WTC11 (cell line): ENCODE data around the gene ITPKA. TPM values are rescaled to one million over a fixed set of nuclear protein-coding genes. Genes with fewer than 3 reads are reported as not detected.

Source experiments
- ARID4B ChIP-seq: sonication (generic); formaldehyde crosslinking; IDR thresholded peaks from 2 replicates; pipeline ENCODE4 v1.8.0; 2023; ENCODE audit warnings: missing genetic modification reagents, mild to moderate bottlenecking, borderline replicate concordance
- E2F4 ChIP-seq: sonication (generic); formaldehyde crosslinking; IDR thresholded peaks from 2 replicates; pipeline ENCODE4 v1.8.1; 2022; ENCODE audit warnings: low read depth, mild to moderate bottlenecking, moderate library complexity, missing genetic modification reagents, borderline replicate concordance
- JAZF1 ChIP-seq: fragments of 250-450 bp; sonication (Bioruptor Pico); IDR thresholded peaks from 2 replicates; pipeline ENCODE4 v1.9.0; 2021; ENCODE audit warnings: moderate library complexity, mild to moderate bottlenecking, inconsistent platforms
- KAT7 ChIP-seq: sonication (generic); formaldehyde crosslinking; IDR thresholded peaks from 2 replicates; pipeline ENCODE4 v1.8.1; 2023; ENCODE audit warnings: missing genetic modification reagents, mild to moderate bottlenecking, borderline replicate concordance
- MYBL2 ChIP-seq: sonication (generic); formaldehyde crosslinking; IDR thresholded peaks from 2 replicates; pipeline ENCODE4 v1.8.1; 2023; ENCODE audit warnings: mild to moderate bottlenecking, moderate library complexity, missing genetic modification reagents
- NFYB ChIP-seq: sonication (generic); formaldehyde crosslinking; conservative IDR thresholded peaks from 2 replicates; pipeline ENCODE4 v1.8.0; 2022; ENCODE audit warnings: low read depth, missing genetic modification reagents
- SMAD4 ChIP-seq: sonication (generic); formaldehyde crosslinking; IDR thresholded peaks from 2 replicates; pipeline ENCODE4 v1.8.0; 2022; ENCODE audit warnings: mild to moderate bottlenecking, missing genetic modification reagents
- SOX15 ChIP-seq: fragments of 250-450 bp; sonication (Bioruptor Pico); IDR thresholded peaks from 2 replicates; pipeline ENCODE4 v1.9.0; 2021; ENCODE audit warnings: mild to moderate bottlenecking
- ZNF425 ChIP-seq: fragments of 250-450 bp; sonication (Bioruptor Pico); conservative IDR thresholded peaks from 2 replicates; pipeline ENCODE4 v1.9.0; 2021; ENCODE audit warnings: mild to moderate bottlenecking
- total RNA-seq: library from RNA; stranded (reverse); gene quantifications from 3 replicates; pipeline ENCODE4 v1.2.3, GENCODE V29; 2021
- TF ChIP-seq, protein P1 (sequence below): sonication (generic); formaldehyde crosslinking; IDR thresholded peaks from 2 replicates; pipeline ENCODE4 v1.8.0; 2022; ENCODE audit warnings: mild to moderate bottlenecking, missing genetic modification reagents
- TF ChIP-seq, protein P2 (sequence below): sonication (generic); formaldehyde crosslinking; conservative IDR thresholded peaks from 2 replicates; pipeline ENCODE4 v1.8.1; 2022; ENCODE audit warnings: mild to moderate bottlenecking, missing genetic modification reagents
- TF ChIP-seq, protein P3 (sequence below): sonication (generic); formaldehyde crosslinking; IDR thresholded peaks from 2 replicates; pipeline ENCODE4 v1.8.1; 2023; ENCODE audit warnings: mild to moderate bottlenecking, missing genetic modification reagents
- TF ChIP-seq, protein P4 (sequence below): fragments of 250-450 bp; sonication (Bioruptor Pico); IDR thresholded peaks from 2 replicates; pipeline ENCODE4 v2.1.2; 2022; ENCODE audit warnings: mild to moderate bottlenecking, moderate library complexity
- TF ChIP-seq, protein P5 (sequence below): sonication (generic); formaldehyde crosslinking; IDR thresholded peaks from 2 replicates; pipeline ENCODE4 v1.8.1; 2023; ENCODE audit warnings: mild to moderate bottlenecking, moderate library complexity, missing genetic modification reagents
- TF ChIP-seq, protein P6 (sequence below): sonication (generic); formaldehyde crosslinking; IDR thresholded peaks from 2 replicates; pipeline ENCODE4 v1.8.1; 2022; ENCODE audit warnings: missing genetic modification reagents, borderline replicate concordance
- TF ChIP-seq, protein P7 (sequence below): sonication (generic); formaldehyde crosslinking; IDR thresholded peaks from 2 replicates; pipeline ENCODE4 v1.8.0; 2022; ENCODE audit warnings: missing genetic modification reagents

The ITPKA gene
- total RNA-seq, 1 experiment from 2014 or later: 1.2 TPM

DNA sequence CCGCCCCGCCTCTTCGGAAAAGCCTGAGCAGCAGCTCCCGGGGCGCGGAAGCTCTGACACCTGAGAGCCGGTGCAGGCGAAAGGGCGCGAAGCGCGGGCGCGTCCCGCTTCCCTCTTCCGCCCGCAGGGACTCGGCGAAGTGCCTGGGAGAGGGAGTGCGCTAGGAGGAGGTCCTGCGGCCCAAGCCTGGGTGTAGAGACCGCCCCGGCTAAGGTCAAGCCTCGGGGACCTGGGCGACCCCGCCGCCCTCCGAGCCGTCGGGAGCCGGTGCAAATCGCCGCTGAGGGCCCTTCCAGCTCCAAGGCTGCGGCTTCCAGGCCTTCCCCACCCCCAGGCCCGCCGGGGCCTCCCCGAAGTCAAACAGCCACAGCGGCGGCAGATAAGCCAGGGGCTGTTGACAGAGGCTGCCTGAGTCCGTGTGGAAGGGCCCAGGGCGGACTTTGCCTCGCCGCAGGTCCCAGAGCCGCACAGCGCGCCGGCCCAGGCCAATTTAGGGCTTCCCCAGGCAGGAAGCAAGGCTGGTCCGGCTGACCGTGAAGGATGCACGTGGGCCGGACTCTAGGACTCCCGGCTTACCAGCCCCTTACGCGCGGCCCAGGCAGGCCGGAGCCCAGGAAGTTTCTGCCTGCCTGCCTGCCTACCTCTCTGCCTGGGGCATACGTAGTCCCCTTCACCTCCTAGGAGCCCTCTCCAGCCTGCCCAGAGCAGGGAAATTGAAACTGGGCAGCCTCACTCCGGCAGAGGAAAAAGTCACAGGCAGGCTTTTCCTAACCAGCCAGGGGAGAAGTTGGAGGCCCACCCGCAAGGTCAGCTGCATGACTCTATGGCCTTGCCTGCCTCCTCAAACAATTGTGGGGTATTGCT is 2.3 kb downstream of the ITPKA start (continued):
- TF ChIP-seq, protein P1, sequence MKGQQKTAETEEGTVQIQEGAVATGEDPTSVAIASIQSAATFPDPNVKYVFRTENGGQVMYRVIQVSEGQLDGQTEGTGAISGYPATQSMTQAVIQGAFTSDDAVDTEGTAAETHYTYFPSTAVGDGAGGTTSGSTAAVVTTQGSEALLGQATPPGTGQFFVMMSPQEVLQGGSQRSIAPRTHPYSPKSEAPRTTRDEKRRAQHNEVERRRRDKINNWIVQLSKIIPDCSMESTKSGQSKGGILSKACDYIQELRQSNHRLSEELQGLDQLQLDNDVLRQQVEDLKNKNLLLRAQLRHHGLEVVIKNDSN (CRISPR knock-in tag): peak; percentile 16; the same call in 1 of the 2 replicates
- TF ChIP-seq, protein P2, sequence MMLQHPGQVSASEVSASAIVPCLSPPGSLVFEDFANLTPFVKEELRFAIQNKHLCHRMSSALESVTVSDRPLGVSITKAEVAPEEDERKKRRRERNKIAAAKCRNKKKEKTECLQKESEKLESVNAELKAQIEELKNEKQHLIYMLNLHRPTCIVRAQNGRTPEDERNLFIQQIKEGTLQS (CRISPR knock-in tag): no peak
- TF ChIP-seq E2F4 (CRISPR knock-in tag): no peak
- TF ChIP-seq, protein P3, sequence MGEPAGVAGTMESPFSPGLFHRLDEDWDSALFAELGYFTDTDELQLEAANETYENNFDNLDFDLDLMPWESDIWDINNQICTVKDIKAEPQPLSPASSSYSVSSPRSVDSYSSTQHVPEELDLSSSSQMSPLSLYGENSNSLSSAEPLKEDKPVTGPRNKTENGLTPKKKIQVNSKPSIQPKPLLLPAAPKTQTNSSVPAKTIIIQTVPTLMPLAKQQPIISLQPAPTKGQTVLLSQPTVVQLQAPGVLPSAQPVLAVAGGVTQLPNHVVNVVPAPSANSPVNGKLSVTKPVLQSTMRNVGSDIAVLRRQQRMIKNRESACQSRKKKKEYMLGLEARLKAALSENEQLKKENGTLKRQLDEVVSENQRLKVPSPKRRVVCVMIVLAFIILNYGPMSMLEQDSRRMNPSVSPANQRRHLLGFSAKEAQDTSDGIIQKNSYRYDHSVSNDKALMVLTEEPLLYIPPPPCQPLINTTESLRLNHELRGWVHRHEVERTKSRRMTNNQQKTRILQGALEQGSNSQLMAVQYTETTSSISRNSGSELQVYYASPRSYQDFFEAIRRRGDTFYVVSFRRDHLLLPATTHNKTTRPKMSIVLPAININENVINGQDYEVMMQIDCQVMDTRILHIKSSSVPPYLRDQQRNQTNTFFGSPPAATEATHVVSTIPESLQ (CRISPR knock-in tag): no peak
- TF ChIP-seq SOX15 (CRISPR knock-in tag): no peak
- TF ChIP-seq, protein P4, sequence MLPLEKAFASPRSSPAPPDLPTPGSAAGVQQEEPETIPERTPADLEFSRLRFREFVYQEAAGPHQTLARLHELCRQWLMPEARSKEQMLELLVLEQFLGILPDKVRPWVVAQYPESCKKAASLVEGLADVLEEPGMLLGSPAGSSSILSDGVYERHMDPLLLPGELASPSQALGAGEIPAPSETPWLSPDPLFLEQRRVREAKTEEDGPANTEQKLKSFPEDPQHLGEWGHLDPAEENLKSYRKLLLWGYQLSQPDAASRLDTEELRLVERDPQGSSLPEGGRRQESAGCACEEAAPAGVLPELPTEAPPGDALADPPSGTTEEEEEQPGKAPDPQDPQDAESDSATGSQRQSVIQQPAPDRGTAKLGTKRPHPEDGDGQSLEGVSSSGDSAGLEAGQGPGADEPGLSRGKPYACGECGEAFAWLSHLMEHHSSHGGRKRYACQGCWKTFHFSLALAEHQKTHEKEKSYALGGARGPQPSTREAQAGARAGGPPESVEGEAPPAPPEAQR (CRISPR knock-in tag): no peak
- TF ChIP-seq NFYB: no peak
- no peak for TF ChIP-seq ARID4B (CRISPR knock-in tag)
- no peak for TF ChIP-seq ZNF425 (CRISPR knock-in tag)
- TF ChIP-seq, protein P5, sequence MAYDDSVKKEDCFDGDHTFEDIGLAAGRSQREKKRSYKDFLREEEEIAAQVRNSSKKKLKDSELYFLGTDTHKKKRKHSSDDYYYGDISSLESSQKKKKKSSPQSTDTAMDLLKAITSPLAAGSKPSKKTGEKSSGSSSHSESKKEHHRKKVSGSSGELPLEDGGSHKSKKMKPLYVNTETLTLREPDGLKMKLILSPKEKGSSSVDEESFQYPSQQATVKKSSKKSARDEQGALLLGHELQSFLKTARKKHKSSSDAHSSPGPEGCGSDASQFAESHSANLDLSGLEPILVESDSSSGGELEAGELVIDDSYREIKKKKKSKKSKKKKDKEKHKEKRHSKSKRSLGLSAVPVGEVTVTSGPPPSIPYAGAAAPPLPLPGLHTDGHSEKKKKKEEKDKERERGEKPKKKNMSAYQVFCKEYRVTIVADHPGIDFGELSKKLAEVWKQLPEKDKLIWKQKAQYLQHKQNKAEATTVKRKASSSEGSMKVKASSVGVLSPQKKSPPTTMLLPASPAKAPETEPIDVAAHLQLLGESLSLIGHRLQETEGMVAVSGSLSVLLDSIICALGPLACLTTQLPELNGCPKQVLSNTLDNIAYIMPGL (CRISPR knock-in tag): peak; percentile 69
- peak; percentile 51; the same call in 1 of the 2 replicates for TF ChIP-seq MYBL2 (CRISPR knock-in tag)
- no peak for TF ChIP-seq KAT7 (CRISPR knock-in tag)
- TF ChIP-seq, protein P6, sequence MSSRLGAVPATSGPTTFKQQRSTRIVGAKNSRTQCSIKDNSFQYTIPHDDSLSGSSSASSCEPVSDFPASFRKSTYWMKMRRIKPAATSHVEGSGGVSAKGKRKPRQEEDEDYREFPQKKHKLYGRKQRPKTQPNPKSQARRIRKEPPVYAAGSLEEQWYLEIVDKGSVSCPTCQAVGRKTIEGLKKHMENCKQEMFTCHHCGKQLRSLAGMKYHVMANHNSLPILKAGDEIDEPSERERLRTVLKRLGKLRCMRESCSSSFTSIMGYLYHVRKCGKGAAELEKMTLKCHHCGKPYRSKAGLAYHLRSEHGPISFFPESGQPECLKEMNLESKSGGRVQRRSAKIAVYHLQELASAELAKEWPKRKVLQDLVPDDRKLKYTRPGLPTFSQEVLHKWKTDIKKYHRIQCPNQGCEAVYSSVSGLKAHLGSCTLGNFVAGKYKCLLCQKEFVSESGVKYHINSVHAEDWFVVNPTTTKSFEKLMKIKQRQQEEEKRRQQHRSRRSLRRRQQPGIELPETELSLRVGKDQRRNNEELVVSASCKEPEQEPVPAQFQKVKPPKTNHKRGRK: no peak
- TF ChIP-seq JAZF1 (CRISPR knock-in tag): no peak
- TF ChIP-seq, protein P7, sequence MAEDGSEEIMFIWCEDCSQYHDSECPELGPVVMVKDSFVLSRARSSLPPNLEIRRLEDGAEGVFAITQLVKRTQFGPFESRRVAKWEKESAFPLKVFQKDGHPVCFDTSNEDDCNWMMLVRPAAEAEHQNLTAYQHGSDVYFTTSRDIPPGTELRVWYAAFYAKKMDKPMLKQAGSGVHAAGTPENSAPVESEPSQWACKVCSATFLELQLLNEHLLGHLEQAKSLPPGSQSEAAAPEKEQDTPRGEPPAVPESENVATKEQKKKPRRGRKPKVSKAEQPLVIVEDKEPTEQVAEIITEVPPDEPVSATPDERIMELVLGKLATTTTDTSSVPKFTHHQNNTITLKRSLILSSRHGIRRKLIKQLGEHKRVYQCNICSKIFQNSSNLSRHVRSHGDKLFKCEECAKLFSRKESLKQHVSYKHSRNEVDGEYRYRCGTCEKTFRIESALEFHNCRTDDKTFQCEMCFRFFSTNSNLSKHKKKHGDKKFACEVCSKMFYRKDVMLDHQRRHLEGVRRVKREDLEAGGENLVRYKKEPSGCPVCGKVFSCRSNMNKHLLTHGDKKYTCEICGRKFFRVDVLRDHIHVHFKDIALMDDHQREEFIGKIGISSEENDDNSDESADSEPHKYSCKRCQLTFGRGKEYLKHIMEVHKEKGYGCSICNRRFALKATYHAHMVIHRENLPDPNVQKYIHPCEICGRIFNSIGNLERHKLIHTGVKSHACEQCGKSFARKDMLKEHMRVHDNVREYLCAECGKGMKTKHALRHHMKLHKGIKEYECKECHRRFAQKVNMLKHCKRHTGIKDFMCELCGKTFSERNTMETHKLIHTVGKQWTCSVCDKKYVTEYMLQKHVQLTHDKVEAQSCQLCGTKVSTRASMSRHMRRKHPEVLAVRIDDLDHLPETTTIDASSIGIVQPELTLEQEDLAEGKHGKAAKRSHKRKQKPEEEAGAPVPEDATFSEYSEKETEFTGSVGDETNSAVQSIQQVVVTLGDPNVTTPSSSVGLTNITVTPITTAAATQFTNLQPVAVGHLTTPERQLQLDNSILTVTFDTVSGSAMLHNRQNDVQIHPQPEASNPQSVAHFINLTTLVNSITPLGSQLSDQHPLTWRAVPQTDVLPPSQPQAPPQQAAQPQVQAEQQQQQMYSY (CRISPR knock-in tag): no peak
- TF ChIP-seq SMAD4 (CRISPR knock-in tag): no peak
